Measurements from ENCODE around the gene CHMP5.
A peak's percentile ranks its signal among the peaks of the same experiment; 100 is the strongest.

Gene CHMP5

DNA sequence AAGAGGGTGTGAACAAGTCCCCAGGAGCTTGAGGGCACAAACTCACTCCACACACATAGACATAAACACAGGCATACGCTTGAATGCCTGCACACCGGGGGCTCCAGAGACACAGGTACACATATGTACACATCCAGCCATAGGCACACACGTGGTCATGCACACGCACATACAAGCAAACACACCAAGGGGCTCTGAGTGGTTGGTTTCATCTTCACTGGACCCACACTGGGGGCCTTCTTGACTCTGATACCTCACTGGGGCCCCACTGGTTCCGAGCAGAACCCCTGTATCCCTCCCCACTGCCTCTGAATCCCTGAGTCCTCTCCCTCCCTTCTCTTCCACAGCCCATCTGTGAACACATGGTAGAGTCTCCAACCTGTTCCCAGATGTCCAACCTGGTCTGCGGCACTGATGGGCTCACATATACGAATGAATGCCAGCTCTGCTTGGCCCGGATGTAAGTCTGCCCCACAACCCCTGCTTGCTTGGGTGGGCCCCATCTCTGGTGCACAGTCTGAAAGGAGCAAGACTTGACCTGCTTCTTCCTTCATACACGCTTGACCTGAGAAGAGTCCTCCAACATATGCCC lies 18.5 kb upstream of the CHMP5 start:
- no peak for ATAC-seq
- TF ChIP-seq ZFP30 (CRISPR knock-in tag; IDR thresholded peaks at IDR 0.05) (no peak), OSR1 (CRISPR knock-in tag; IDR thresholded peaks at IDR 0.05) (no peak), TCF4 (CRISPR knock-in tag; IDR thresholded peaks at IDR 0.05; ENCODE audit: borderline replicate concordance) (no peak), CSDC2 (CRISPR knock-in tag; IDR thresholded peaks at IDR 0.05) (no peak), PATZ1 (CRISPR knock-in tag; IDR thresholded peaks at IDR 0.05; ENCODE audit: borderline replicate concordance) (no peak), BACH2 (CRISPR knock-in tag; IDR thresholded peaks at IDR 0.05; ENCODE audit: borderline replicate concordance) (no peak), ZNF70 (CRISPR knock-in tag; IDR thresholded peaks at IDR 0.05) (no peak), ARNTL (CRISPR knock-in tag; IDR thresholded peaks at IDR 0.05; ENCODE audit: borderline replicate concordance, low read depth) (no peak), RARB (CRISPR knock-in tag; IDR thresholded peaks at IDR 0.05) (no peak), ISL1 (CRISPR knock-in tag; IDR thresholded peaks at IDR 0.05) (no peak), GLIS3 (CRISPR knock-in tag; IDR thresholded peaks at IDR 0.05) (no peak)

DNA sequence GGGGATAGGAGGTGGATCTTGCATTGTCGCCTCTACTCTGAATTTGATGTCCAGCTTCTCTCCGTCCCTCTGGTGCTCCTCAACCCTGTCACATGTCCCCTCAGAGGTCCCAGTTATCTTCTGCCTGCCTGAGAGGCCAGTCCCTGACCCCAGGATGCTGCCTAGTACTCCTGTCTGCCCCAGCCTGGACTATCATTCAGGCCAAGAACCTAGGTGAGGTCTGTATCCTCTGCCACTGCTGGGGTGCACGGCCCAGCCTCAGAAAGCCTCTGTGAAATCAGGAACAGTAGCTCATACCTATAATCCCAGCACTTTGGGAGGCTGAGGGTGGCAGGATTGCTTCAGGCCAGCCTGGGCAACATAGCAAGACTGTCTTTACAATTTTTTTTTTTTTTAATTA lies 16.2 kb upstream of the CHMP5 start:
- no peak for ATAC-seq

DNA sequence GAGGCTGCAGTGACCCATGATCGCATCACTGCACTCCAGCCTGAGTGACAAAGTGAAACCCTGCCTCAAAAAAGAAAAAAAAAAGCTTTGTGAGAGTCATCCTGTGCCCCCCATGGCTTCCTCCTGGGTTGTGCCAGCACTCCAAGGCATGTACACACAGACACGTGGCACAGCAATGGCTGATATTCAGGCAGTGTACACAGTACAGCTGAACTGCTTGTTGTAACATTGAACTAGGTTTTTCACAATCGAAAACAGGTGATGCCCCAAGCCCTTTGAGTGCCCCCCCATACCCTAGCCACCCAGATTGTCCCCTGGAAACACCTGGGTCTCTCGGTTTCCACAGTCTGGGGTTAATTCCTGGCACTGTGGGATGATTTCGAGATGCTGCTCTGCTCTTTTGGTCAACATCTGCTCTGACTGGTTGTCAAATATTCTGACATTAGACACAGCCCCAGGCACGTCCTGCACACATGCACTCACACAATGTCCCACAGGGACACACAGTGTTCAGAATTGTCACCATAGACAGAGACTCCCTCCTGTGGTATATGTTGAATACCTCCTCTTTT lies 15.7 kb upstream of the CHMP5 start:
- TF ChIP-seq, protein P1, sequence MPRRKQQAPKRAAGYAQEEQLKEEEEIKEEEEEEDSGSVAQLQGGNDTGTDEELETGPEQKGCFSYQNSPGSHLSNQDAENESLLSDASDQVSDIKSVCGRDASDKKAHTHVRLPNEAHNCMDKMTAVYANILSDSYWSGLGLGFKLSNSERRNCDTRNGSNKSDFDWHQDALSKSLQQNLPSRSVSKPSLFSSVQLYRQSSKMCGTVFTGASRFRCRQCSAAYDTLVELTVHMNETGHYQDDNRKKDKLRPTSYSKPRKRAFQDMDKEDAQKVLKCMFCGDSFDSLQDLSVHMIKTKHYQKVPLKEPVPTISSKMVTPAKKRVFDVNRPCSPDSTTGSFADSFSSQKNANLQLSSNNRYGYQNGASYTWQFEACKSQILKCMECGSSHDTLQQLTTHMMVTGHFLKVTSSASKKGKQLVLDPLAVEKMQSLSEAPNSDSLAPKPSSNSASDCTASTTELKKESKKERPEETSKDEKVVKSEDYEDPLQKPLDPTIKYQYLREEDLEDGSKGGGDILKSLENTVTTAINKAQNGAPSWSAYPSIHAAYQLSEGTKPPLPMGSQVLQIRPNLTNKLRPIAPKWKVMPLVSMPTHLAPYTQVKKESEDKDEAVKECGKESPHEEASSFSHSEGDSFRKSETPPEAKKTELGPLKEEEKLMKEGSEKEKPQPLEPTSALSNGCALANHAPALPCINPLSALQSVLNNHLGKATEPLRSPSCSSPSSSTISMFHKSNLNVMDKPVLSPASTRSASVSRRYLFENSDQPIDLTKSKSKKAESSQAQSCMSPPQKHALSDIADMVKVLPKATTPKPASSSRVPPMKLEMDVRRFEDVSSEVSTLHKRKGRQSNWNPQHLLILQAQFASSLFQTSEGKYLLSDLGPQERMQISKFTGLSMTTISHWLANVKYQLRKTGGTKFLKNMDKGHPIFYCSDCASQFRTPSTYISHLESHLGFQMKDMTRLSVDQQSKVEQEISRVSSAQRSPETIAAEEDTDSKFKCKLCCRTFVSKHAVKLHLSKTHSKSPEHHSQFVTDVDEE (CRISPR knock-in tag; IDR thresholded peaks at IDR 0.05), result no peak
- no peak for TF ChIP-seq CREB5 (CRISPR knock-in tag; IDR thresholded peaks at IDR 0.05; ENCODE audit: low read depth)
- no peak for TF ChIP-seq ZNF8 (CRISPR knock-in tag; IDR thresholded peaks at IDR 0.05)
- no peak for TF ChIP-seq SNAI2 (CRISPR knock-in tag; IDR thresholded peaks at IDR 0.05)
- no peak for TF ChIP-seq PPARA (CRISPR knock-in tag; IDR thresholded peaks at IDR 0.05; ENCODE audit: borderline replicate concordance)
- TF ChIP-seq TCF4 (CRISPR knock-in tag; IDR thresholded peaks at IDR 0.05; ENCODE audit: borderline replicate concordance), result no peak
- TF ChIP-seq, protein P2, sequence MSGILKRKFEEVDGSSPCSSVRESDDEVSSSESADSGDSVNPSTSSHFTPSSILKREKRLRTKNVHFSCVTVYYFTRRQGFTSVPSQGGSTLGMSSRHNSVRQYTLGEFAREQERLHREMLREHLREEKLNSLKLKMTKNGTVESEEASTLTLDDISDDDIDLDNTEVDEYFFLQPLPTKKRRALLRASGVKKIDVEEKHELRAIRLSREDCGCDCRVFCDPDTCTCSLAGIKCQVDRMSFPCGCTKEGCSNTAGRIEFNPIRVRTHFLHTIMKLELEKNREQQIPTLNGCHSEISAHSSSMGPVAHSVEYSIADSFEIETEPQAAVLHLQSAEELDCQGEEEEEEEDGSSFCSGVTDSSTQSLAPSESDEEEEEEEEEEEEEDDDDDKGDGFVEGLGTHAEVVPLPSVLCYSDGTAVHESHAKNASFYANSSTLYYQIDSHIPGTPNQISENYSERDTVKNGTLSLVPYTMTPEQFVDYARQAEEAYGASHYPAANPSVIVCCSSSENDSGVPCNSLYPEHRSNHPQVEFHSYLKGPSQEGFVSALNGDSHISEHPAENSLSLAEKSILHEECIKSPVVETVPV (CRISPR knock-in tag; IDR thresholded peaks at IDR 0.05), result no peak
- no peak for TF ChIP-seq ZNF70 (CRISPR knock-in tag; IDR thresholded peaks at IDR 0.05)
- no peak for TF ChIP-seq ZC3H10 (CRISPR knock-in tag; IDR thresholded peaks at IDR 0.05)
- no peak for TF ChIP-seq OSR1 (CRISPR knock-in tag; IDR thresholded peaks at IDR 0.05)
- TF ChIP-seq GLIS3 (CRISPR knock-in tag; IDR thresholded peaks at IDR 0.05), result no peak
- no peak for TF ChIP-seq CSDC2 (CRISPR knock-in tag; IDR thresholded peaks at IDR 0.05)
- TF ChIP-seq ZFP30 (CRISPR knock-in tag; IDR thresholded peaks at IDR 0.05), result no peak
- TF ChIP-seq ESRRG (CRISPR knock-in tag; IDR thresholded peaks at IDR 0.05), result no peak
- TF ChIP-seq ISL1 (CRISPR knock-in tag; IDR thresholded peaks at IDR 0.05), result no peak
- ATAC-seq, result peak; percentile 25; the same call in 1 of the 3 replicates

More for the DNA sequence above, 16.2 kb upstream of the CHMP5 start:
- TF ChIP-seq ZNF565 (CRISPR knock-in tag; conservative IDR thresholded peaks at IDR 0.05; ENCODE audit: low read depth), result no peak
- no peak for TF ChIP-seq ARNTL (CRISPR knock-in tag; IDR thresholded peaks at IDR 0.05; ENCODE audit: borderline replicate concordance, low read depth)
- TF ChIP-seq PPARA (CRISPR knock-in tag; IDR thresholded peaks at IDR 0.05; ENCODE audit: borderline replicate concordance), result no peak
- TF ChIP-seq ESRRG (CRISPR knock-in tag; IDR thresholded peaks at IDR 0.05), result no peak
- no peak for TF ChIP-seq RARB (CRISPR knock-in tag; IDR thresholded peaks at IDR 0.05)
- TF ChIP-seq PATZ1 (CRISPR knock-in tag; IDR thresholded peaks at IDR 0.05; ENCODE audit: borderline replicate concordance), result no peak
- TF ChIP-seq OSR1 (CRISPR knock-in tag; IDR thresholded peaks at IDR 0.05), result no peak
- no peak for TF ChIP-seq TOX (CRISPR knock-in tag; IDR thresholded peaks at IDR 0.05; ENCODE audit: borderline replicate concordance)
